Right lung (tissue), 5 donors: ENCODE data around the gene TCTN1. TPM values are rescaled to one million over a fixed set of nuclear protein-coding genes. Genes with fewer than 3 reads are reported as not detected.

Source experiments
- polyA plus RNA-seq, 5 donors: library from polyadenylated mRNA; unstranded; fragments of 120-200 nt; gene quantifications; one replicate each; pipeline versions ENCODE4 v1.2.1 to v1.2.3, GENCODE V29; 2013; ENCODE audit warnings: inconsistent platforms in 1 of 5, low replicate concordance in 1 of 5; ENCODE audit not compliant: insufficient read length in 5 of 5, insufficient read depth in 1 of 5

The TCTN1 gene
- polyA plus RNA-seq, 5 donors: 65.8 to 89.2 (median 76.5) TPM

Other genes starting within 250 kb of the TCTN1 start
- gene ANAPC7, start 210.4 kb upstream of the TCTN1 start, polyA plus RNA-seq: 10 to 100 TPM; 72.8 to 98.7 (median 86.4) TPM
- 100 to 1,000 TPM; 199 to 264 (median 220) TPM for gene ARPC3, start 163.8 kb upstream of the TCTN1 start, polyA plus RNA-seq
- 10 to 100 TPM; 26.5 to 33.1 (median 28.4) TPM for gene GPN3, start 145.9 kb upstream of the TCTN1 start, polyA plus RNA-seq
- gene FAM216A, start 145.3 kb upstream of the TCTN1 start, polyA plus RNA-seq: 10 to 100 TPM; 13.4 to 21.2 (median 18.0) TPM
- 100 to 1,000 TPM; 112 to 175 (median 143) TPM for gene VPS29, start 112.0 kb upstream of the TCTN1 start, polyA plus RNA-seq
- 1 to 10 TPM; 1.1 to 2.4 (median 1.4) TPM for gene RAD9B, start 111.8 kb upstream of the TCTN1 start, polyA plus RNA-seq
- gene PPTC7, start 30.8 kb upstream of the TCTN1 start, polyA plus RNA-seq: 10 to 100 TPM; 11.9 to 16.5 (median 14.4) TPM
- 10 to 100 TPM; 14.8 to 18.1 (median 17.6) TPM for gene HVCN1, start 75.0 kb downstream of the TCTN1 start, polyA plus RNA-seq
- gene PPP1CC, start 128.8 kb downstream of the TCTN1 start, polyA plus RNA-seq: 100 to 1,000 TPM; 157 to 214 (median 204) TPM
- under 1 TPM in 1 of 5 donors, not detected in 4; 0.08 TPM for gene CCDC63, start 232.9 kb downstream of the TCTN1 start, polyA plus RNA-seq